ENCODE measurements around the gene CD59.

Gene CD59

DNA sequence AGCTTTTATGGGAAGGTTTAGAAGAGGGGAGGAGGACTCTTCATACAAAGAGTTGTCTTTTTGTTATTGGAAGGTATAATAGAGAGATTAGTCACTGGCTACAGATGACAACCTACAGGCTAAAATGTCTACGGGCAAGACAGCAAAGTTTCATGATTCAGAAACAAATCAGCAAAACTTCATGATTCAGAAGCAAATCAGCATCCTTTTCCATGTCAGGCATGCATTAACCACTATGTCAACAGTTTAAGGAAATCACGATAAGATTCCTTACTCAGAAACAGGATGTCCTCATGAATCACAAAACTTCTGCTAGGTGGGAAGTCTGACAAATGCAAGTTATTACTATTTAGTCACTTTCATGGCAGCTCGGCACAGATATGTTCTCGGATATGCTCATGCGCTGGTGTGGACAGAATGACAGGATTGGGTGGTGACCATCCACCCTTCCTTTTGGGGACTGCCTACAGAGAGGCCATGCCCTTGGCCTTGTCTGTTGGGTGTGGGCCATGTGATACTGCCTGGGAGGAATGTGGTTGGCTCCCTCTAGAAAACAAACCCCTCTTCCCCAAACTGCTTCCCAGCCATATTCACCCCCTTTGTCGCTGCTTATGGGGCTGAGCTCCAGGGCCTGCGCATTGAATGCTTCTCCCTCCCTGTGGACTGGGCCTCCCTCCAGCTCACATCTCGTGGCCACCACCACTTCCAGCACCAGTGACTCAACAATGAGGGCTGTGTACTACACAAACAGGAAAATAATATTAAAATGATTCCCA lies 45.7 kb downstream of the CD59 start:
- TF ChIP-seq CTCF (conservative IDR thresholded peaks at IDR 0.05; ENCODE audit: low read depth, low read length) = no peak
- peak; percentile 94 for DNase-seq (ENCODE audit: low read depth)
- H3K4me3 ChIP-seq (ENCODE audit: low read depth, low read length) = no peak overlapping the region

DNA sequence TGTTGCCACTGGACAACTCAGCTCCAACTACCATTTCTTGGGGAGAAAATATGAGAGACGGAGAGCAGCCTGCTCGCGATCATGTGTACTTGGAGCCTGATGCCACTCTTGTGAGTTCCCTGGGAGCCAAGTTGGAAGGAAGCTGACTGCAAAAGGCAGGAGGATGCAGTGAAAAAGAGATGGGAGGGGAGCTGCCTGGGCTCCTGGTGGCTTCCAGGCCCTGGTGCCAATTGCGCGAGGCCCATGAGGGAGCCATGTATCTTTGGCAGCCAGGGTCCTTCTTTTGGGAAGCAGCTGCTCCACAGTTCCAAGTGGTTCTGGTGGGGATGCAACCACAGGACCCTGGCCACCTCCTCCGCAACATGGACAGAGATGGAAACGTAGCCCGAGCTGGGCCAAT lies 46.7 kb downstream of the CD59 start:
- DNase-seq (ENCODE audit: low read depth) = no peak
- TF ChIP-seq CTCF (conservative IDR thresholded peaks at IDR 0.05; ENCODE audit: low read depth, low read length) = no peak

GRCh38 chr11:33689085-33689484 lies 47.1 kb downstream of the CD59 start:
- no peak overlapping the region for H3K4me3 ChIP-seq (ENCODE audit: low read depth, low read length)
- DNase-seq (ENCODE audit: low read depth) = no peak
- no peak for TF ChIP-seq CTCF (conservative IDR thresholded peaks at IDR 0.05; ENCODE audit: low read depth, low read length)

More for the DNA sequence above, 46.7 kb downstream of the CD59 start:
- no peak overlapping the region for H3K4me3 ChIP-seq (ENCODE audit: low read depth, low read length)

GRCh38 chr11:33687733-33688479 lies 48.3 kb downstream of the CD59 start:
- no peak overlapping the region for H3K4me3 ChIP-seq (ENCODE audit: low read depth, low read length)
- peak; percentile 89 for DNase-seq (ENCODE audit: low read depth)
- peak; percentile 90 for TF ChIP-seq CTCF (conservative IDR thresholded peaks at IDR 0.05; ENCODE audit: low read depth, low read length)

DNA sequence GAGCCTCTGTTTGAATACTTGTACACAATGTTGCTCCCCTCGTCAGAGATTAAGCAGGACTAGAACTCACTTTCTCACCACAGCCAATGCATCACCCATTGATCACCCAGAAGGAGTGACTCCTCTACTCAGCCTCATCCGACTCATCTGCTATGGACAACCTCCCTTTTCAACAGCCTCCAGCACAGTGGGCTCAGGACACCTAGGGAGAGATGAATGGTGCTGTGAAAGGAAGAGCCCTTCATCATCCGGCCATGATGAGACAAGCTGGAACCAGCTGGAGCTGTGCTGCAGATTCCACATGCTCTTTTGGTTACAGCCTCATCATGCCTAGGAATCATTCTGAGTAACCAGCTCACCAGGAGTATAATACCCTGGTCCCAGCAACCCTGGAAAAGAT lies 51.1 kb downstream of the CD59 start:
- no peak overlapping the region for H3K4me3 ChIP-seq (ENCODE audit: low read depth, low read length)
- TF ChIP-seq CTCF (conservative IDR thresholded peaks at IDR 0.05; ENCODE audit: low read depth, low read length) = no peak
- DNase-seq (ENCODE audit: low read depth) = no peak

GRCh38 chr11:33684003-33684706 lies 52.1 kb downstream of the CD59 start:
- DNase-seq (ENCODE audit: low read depth) = no peak
- no peak overlapping the region for H3K4me3 ChIP-seq (ENCODE audit: low read depth, low read length)
- TF ChIP-seq CTCF (conservative IDR thresholded peaks at IDR 0.05; ENCODE audit: low read depth, low read length) = no peak

Measured in choroid plexus epithelial cell (primary cell).